Upper lobe of left lung (tissue), 4 donors: ENCODE results near the gene SOSTDC1.
"Not testable (repeated sequence)": the region's sequence is repeated elsewhere in the genome, so short reads cannot be mapped to it uniquely, and the experiment has no call there.

Experiments
- CTCF ChIP-seq, 6 experiments: fragments of 450-650 bp in 4 of 6; fragments of 200-600 bp in 2 of 6; sonication (generic) in 2 of 6; IDR thresholded peaks; one replicate each; pipeline ENCODE4 v1.5.1; 2016 to 2019; ENCODE audit warnings: antibody characterized with exemption in 6 of 6
- POLR2A ChIP-seq, 4 donors: fragments of 450-650 bp; IDR thresholded peaks; one replicate each; pipeline ENCODE4 v1.5.1; 2016 to 2017; ENCODE audit warnings: antibody characterized with exemption in 4 of 4, mild to moderate bottlenecking in 2 of 4
- POLR2AphosphoS5 ChIP-seq, 2 donors: sonication (generic); formaldehyde crosslinking; IDR thresholded peaks; one replicate each; pipeline ENCODE4 v1.5.1; 2017; ENCODE audit warnings: antibody characterized with exemption in 2 of 2

- TF ChIP-seq CTCF, POLR2A, POLR2AphosphoS5 (IDR thresholded peaks at IDR 0.05): not testable (repeated sequence)
Measured at GRCh38 chr7:16443871-16444270, 21.7 kb downstream of the SOSTDC1 start.
